Body of pancreas (tissue), 4 donors: Measurements from ENCODE around the gene NYAP1.
"Not testable (repeated sequence)": the region's sequence is repeated elsewhere in the genome, so short reads cannot be mapped to it uniquely, and the experiment has no call there.

Experiments used
- CTCF ChIP-seq, 7 experiments: fragments of 450-650 bp in 4 of 7; fragments of 200-600 bp in 3 of 7; sonication (generic) in 3 of 7; IDR thresholded peaks; one replicate each; pipeline ENCODE4 v1.5.1; 2016 to 2019; ENCODE audit warnings: antibody characterized with exemption in 7 of 7
- POLR2A ChIP-seq, 3 donors: fragments of 450-650 bp; IDR thresholded peaks; one replicate each; pipeline ENCODE4 v1.6.1; 2016; ENCODE audit warnings: antibody characterized with exemption in 3 of 3, mild to moderate bottlenecking in 2 of 3

DNA sequence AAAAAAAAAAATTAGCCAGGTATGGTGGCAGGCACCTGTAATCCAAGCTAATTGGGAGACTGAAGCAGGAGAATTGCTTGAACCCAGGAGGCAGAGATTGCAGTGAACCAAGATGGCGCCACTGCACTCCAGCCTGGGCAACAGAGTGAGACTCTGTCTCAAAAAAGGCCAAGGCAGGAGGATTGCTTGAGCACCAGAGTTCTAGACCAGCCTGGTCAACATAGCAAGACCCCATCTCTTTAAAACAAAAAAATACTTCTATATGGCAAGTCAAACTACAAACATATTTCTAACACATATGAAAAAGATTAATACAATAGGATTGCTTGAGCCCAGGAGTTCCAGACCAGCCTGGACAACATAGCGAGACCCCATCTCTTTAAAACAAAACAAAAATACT is 17.0 kb downstream of the NYAP1 start:
- TF ChIP-seq POLR2A, CTCF (IDR thresholded peaks at IDR 0.05): not testable (repeated sequence)
